HG02571 (cell line): ENCODE results near the gene CACNB4.

Source experiments
- ATAC-seq: cut with Tn5 transposase; IDR thresholded peaks from one replicate; pipeline ENCODE4 v1.9.1; 2021; ENCODE audit warnings: mild to moderate bottlenecking, moderate library complexity; ENCODE audit not compliant: unreplicated experiment

CACNB4 gene

GRCh38 chr2:152089238-152089637 lies 9.6 kb downstream of the CACNB4 start:
- ATAC-seq: no peak

DNA sequence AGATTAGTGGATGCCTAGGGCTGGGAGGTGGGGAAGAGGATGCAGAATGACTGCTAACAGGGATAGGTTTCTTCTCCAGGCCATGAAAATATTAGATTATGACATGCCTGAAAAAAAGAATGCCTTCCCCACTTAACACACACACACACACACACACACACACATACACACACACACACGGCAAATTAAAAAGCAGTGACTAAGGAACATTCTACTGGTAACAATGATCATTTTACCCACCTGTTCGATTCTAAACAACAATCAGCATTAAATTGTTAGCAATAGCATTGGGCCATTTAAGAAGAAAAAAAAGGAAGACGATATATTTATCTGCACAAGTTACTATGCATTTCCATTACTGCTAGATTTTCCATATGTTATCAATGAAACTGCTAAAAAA lies 10.8 kb downstream of the CACNB4 start:
- ATAC-seq: no peak

GRCh38 chr2:152086231-152086630 lies 12.6 kb downstream of the CACNB4 start:
- no peak for ATAC-seq

- ATAC-seq: no peak
Observed at GRCh38 chr2:152084076-152084475, 14.8 kb downstream of the CACNB4 start.

GRCh38 chr2:152083202-152083875 lies 15.5 kb downstream of the CACNB4 start:
- ATAC-seq: no peak

- ATAC-seq: no peak
Observed at GRCh38 chr2:152078662-152079061, 20.2 kb downstream of the CACNB4 start.

DNA sequence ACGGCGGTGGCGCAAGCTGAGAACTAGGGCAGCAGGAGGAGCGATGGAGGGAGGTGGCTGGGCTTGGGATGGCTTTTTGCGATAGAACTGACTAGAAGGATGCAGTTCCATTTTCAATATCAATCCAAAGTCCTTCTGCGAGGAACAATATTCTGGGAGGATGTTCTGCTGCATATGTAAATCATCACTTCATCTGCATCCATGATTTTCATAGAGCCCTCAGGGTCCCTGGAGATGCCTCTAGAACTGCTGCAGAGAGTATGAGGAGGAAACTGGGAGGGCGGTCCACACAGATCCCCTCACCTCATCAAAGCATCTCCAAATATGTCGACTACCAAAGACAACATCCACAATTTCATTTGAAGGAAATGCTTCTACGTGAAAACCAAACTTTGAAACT lies 20.8 kb downstream of the CACNB4 start:
- no peak for ATAC-seq

DNA sequence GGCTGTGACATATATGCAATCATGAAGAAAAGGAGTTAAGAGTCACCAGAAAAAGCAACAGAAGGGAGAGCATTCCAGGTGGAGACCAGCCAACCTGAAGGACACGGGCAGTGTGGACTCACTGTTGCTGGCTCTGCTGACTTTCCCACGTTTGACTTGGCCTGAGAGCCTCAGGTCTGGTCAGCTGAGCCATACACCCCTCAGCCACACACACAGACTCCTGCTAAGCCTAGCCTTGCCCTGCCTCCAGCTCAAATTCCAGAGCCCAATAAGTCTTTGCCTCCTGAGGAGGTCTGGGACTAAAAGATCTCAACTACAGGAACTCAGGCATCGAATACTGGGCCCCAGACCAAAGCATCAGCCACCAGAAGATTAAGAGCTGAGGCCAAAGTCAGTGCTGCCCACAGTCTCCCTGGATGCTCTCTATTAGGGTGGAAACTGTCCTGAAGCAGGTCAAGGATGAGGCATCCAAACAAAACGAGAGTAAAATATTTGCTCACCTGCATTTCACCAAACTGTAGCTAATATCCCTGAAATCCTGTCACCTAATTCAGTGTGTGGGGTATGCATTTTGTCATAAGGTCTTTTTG lies 23.3 kb downstream of the CACNB4 start:
- ATAC-seq: no peak

DNA sequence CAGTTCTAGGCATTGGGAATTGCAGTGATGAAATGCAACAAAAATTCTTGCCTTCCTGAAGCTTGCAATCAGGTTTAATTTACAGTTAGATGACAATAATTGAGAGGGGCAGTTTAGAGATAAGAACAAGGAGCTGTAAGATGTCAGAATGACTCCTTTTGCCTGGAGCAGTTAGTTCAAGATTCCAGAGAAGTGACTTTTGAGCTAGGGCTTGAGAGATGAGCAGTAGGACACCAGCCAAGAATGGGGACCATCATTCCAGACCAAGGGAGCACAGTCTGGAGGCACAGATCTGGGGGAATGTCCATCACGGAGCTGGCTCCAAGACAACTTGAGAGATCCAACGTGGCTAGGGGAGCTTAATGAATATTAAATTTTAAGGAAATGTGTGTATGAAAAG lies 26.8 kb downstream of the CACNB4 start:
- ATAC-seq: no peak

GRCh38 chr2:152071518-152071917 lies 27.3 kb downstream of the CACNB4 start:
- ATAC-seq: no peak

GRCh38 chr2:152071092-152071491 lies 27.8 kb downstream of the CACNB4 start:
- peak; percentile 58 for ATAC-seq

DNA sequence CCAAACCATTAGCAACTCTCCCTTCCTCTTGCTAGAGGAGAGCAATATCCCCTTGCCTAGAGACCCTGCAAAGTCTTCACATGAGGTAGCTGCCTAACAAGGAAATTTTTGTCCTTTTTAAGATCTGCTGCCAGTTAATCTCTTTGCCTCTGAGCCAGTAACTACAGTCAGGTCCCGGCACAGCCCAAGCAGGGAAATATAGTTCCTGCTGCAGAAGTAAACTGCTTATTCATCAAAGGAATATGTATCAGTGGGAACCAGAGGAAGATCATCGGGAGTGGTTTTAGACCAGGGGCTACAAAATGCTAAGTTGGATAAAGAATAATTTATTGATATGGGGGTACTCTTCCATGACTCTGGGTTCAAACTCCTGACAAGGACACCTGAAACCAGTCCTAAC lies 30.6 kb downstream of the CACNB4 start:
- no peak for ATAC-seq

DNA sequence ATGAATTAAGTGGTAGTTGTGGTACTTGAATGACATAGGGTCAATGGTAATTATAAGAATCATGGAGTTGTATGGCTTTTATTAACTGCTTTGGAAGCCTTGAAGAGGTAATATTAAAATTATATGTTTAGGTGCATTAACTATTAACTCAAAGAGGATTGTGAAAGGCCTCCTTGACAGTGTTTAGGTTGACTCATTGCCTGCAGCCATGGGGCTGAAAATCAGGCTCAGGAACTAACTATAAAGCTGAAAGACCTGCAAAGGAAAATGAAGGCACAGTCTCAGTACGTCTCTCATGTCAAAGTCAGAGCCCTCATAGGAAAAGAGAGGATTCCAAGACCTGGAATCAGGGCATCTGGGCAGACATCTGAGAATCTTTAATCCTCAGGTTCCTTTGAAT lies 31.0 kb downstream of the CACNB4 start:
- ATAC-seq: no peak

DNA sequence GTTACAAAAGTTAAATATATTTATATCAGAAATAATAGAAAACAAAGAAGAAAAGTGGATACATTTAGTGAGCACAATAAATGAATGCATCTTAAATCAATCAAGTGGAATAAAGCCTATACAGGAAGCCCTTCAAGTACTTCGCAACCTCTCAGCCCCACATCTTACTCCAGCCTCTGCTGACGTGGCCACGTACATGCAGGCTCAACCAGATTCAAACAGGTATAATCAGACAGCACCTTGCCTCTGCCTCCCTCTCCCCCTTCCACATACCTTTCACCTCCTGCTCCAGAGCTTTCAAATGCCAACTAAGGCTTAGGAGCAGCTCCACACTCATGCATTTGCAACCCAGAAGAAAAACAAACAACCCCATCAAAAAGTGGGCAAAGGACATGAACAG lies 32.9 kb downstream of the CACNB4 start:
- no peak for ATAC-seq

GRCh38 chr2:152064001-152064400 lies 34.8 kb downstream of the CACNB4 start:
- no peak for ATAC-seq

DNA sequence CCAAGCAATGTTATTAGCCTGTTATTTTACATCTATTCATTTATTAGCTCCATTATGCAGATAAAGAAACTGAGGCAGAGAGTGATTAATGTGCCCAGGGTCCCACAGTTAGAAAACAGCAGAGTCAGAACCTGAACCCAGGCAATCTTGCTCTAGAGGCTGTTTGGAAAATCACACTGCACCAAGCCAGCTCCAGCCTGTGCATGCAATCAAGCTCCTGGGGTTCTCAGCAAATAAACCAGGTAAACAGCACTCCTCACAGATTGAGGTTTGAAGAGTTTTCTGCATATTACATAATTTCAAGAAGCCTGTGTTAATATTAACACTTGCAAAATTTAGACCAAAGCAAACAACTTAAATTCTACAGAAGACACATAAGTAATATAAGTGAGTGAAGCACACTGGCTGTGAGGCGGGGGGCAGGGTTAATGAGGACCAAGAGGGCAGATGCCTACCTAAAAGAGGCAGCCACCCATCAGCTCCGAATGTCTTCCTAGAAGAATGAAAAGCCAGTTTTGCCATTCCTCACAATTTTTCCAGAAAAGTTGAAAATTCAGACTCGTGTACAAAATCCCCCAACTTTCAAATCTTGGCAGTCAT lies 35.4 kb downstream of the CACNB4 start:
- ATAC-seq: no peak

DNA sequence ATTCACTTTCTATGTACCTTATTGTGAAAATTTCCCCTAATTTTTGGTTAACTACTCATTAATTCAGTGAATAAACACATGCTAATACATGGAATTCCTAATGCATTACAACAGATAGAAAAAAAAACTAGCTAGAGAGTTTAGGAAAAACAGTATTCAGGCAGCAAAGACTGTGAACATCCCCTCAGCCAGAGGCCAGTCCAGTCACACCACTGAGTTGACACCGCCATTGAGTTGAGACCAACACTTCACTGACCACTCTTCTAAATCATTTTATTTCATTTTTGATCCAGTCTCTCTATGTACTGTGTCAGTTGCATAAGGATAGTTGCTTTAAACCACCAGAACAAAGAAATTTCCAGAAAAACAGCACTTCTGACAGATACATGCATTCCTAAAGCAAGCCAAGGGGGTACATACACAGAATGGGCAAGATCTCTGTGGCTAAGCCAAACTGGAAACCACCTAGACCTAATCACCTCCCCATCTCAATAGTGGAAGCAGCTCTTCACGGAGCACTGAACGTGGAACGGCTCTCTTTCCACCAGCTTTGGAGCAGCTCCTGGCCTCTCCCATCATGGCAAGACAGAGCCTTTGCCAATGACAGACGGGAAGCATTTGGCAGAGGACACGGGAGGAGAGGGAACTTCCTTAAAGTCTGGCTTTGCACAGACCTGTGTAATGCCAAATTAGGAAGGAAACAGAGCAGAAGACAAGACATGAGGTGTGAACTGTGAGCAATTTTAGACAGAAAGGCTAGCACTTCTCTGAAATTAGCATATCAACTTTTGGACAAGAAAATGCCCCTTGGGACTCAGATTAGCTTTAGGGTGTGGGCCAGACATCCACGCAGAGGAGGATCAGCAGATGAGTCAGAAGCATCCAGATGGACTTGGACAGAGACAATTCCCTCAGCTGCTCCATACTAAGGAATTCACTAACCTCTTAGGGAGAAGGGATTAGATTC lies 36.4 kb downstream of the CACNB4 start:
- peak; percentile 54 for ATAC-seq

GRCh38 chr2:152061383-152061782 lies 37.5 kb downstream of the CACNB4 start:
- ATAC-seq: no peak

DNA sequence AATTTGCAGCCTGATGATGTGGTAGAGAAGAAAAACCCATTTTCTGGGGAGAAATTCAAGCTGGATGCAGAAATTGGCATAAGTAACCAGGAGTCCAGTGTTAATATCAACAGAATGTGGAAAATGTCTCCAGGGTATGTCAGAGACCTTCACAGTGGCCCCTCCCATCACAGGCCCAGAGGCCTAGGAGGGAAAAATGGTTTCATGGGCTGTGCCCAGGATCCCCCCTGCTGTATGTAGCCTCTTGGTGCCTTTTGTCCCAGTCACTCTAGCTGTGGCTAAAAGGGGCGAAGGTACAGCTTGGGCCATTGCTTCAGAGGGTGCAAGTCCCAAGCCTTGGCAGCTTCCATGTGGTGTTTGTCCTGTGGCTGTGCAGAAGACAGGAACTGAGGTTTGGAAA lies 40.2 kb downstream of the CACNB4 start:
- ATAC-seq: no peak

DNA sequence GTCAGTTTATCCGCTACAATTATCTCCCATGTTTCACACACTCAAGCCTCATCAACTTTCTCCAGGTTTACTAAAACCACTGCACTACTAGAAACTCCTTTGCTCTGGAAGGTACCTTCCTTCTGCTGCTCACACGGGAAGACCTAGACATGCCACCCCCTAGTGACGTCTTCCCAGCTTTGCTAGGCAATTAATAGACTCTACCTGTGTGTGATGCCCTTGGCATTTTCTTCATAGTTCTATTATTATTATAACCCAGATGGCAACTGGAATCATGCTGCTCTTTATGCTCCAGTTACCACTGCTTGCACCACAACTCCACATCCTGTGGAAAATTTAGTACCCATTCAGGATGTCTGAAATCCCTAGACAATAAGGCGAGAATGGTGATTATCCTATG lies 42.4 kb downstream of the CACNB4 start:
- no peak for ATAC-seq

- ATAC-seq: no peak
Observed at GRCh38 chr2:152055366-152056108, 43.3 kb downstream of the CACNB4 start.
